Motor neuron (in vitro differentiated cells): ENCODE measurements around the gene HEBP2. TPM values are rescaled to one million over a fixed set of nuclear protein-coding genes. Genes with fewer than 3 reads are reported as not detected.

ENCODE experiments used
- ATAC-seq, 8 experiments: fragments of 200-7000 bp; cut with Tn5 transposase; replicated peaks in 6 of 8; 2 replicates each; pipeline ENCODE4 v1.8.0; 2021; ENCODE audit warnings: mild to moderate bottlenecking in 8 of 8, moderate library complexity in 8 of 8
- H3K27ac ChIP-seq, 2 donors: fragments of 250-450 bp; sonication (Bioruptor Pico); 2 replicates each; pipeline ENCODE4 v1.9.0; 2021; ENCODE audit warnings: antibody characterized with exemption in 2 of 2, mild to moderate bottlenecking in 2 of 2, moderate library complexity in 1 of 2
- H3K4me1 ChIP-seq, 2 donors: fragments of 250-450 bp; sonication (Bioruptor Pico); replicated peaks in 1 of 2; 2 replicates each; pipeline ENCODE4 v1.6.1; 2021; ENCODE audit warnings: antibody characterized with exemption in 2 of 2, mild to moderate bottlenecking in 2 of 2, moderate library complexity in 1 of 2
- H3K4me3 ChIP-seq, 5 donors: fragments of 250-450 bp; sonication (Bioruptor Pico); 2 replicates each; pipeline ENCODE4 v1.9.0; 2021; ENCODE audit warnings: antibody characterized with exemption in 5 of 5, mild to moderate bottlenecking in 5 of 5, moderate library complexity in 4 of 5
- WGBS, 10 experiments: fragments of 450-650 bp; shearing (Covaris generic); methylation state at CpG; one replicate each; pipeline ENCODE4 v1.0.0; 2022; 5-methylcytosine and 5-hydroxymethylcytosine counted together
- in situ Hi-C, 9 experiments: fragments of 400-800 bp; cut with MboI; loops; one replicate each; pipeline ENCODE4 v1.15.0; 2021; ENCODE audit warnings: low sequenced_read_pairs in 9 of 9, low pct_unique_long_range_greater_than_20kb in 2 of 9; ENCODE audit not compliant: unreplicated experiment in 9 of 9
- total RNA-seq, 8 experiments: library from RNA; unstranded; fragments of 300-600 nt; gene quantifications; 2 replicates each; pipeline versions ENCODE4 v1.2.3 to v1.2.4, GENCODE V29; 2022

Gene HEBP2
- total RNA-seq, 8 experiments from 2014 or later: 11.8 to 27.9 (median 15.0) TPM

- no peak for ATAC-seq
Measured at GRCh38 chr6:138450445-138450844, 46.4 kb downstream of the HEBP2 start.

GRCh38 chr6:138451043-138451442 is 47.0 kb downstream of the HEBP2 start:
- WGBS, 10 experiments: 93 to 100% (median 100%) methylated on average over 1 to 3 of the region's 3 CpGs; no CpG with 5 or more reads in 2 of the 10 experiments
- ATAC-seq: no peak
- H3K4me1 ChIP-seq: no peaks in the 10 kb centered on the region
- H3K27ac ChIP-seq: no peak overlapping the region
- no peak overlapping the region for H3K4me3 ChIP-seq
- in situ Hi-C loops: no loop called here

More at GRCh38 chr6:138450445-138450844, 46.4 kb downstream of the HEBP2 start:
- Histone ChIP-seq H3K4me1 (no peaks in the 10 kb centered on the region), H3K27ac (no peak overlapping the region), H3K4me3 (no peak overlapping the region)
- in situ Hi-C loops: no loop called here
- 17 to 93% (median 83%) methylated on average over 1 to 3 of the region's 3 CpGs; no CpG with 5 or more reads in 1 of the 10 experiments for WGBS, 10 experiments

- WGBS, 10 experiments: 79 to 100% (median 88%) methylated on average over 1 to 5 of the region's 9 CpGs; no CpG with 5 or more reads in 1 of the 10 experiments
- peak in 1 of 8 experiments; percentile 44 for ATAC-seq
- in situ Hi-C loops: no loop called here
Measured at GRCh38 chr6:138454981-138455706, 51.1 kb downstream of the HEBP2 start.

GRCh38 chr6:138455746-138456400 is 51.9 kb downstream of the HEBP2 start:
- 0 to 95% (median 91%) methylated on average over 1 to 7 of the region's 7 CpGs; no CpG with 5 or more reads in 1 of the 10 experiments for WGBS, 10 experiments
- in situ Hi-C loops: no loop called here

More at GRCh38 chr6:138454981-138455706, 51.1 kb downstream of the HEBP2 start:
- no peak overlapping the region for H3K27ac ChIP-seq
- no peaks in the 10 kb centered on the region for H3K4me1 ChIP-seq
- H3K4me3 ChIP-seq: no peak overlapping the region

DNA sequence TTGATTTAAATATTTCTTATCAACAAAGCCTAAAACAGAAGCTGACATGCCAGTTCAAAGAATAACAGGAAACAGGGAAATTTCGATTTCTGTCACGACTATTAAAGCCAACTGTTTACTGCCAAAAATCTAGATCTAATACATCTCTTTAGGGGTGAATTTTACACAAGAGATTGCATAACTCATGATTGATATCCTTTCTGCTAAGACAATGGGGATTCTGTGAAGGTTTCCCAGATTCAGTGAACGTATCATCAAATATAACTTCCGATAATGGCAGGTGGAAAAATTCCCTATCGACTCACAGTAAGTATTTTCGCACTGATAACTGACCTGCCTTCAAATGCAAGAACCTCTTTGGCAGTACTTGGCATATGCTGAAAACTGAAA is 52.4 kb downstream of the HEBP2 start:
- no peaks in the 10 kb centered on the region for H3K4me1 ChIP-seq
- no peak for ATAC-seq
- H3K4me3 ChIP-seq: no peak overlapping the region
- 83 to 100% (median 89%) methylated on average over 1 to 6 of the region's 6 CpGs; no CpG with 5 or more reads in 1 of the 10 experiments for WGBS, 10 experiments
- in situ Hi-C loops: no loop called here
- no peak overlapping the region for H3K27ac ChIP-seq

More at GRCh38 chr6:138455746-138456400, 51.9 kb downstream of the HEBP2 start:
- Histone ChIP-seq H3K4me3 (no peak overlapping the region), H3K4me1 (no peaks in the 10 kb centered on the region), H3K27ac (no peak overlapping the region)
- ATAC-seq: peak in 1 of 8 experiments; percentile 20

- Histone ChIP-seq H3K4me1 (no peaks in the 10 kb centered on the region), H3K27ac (no peak overlapping the region), H3K4me3 (no peak overlapping the region)
- in situ Hi-C loops: no loop called here
- no peak for ATAC-seq
- WGBS, 10 experiments: 50 to 100% (median 88%) methylated on average over 1 of the region's 1 CpG; no CpG with 5 or more reads in 5 of the 10 experiments
Measured at GRCh38 chr6:138461647-138462046, 57.6 kb downstream of the HEBP2 start.

- no peaks in the 10 kb centered on the region for H3K4me1 ChIP-seq
- no peak for ATAC-seq
- in situ Hi-C loops: no loop called here
- H3K4me3 ChIP-seq: no peak overlapping the region
- 91 to 100% (median 95%) methylated on average over 3 to 18 of the region's 20 CpGs; no CpG with 5 or more reads in 4 of the 10 experiments for WGBS, 10 experiments
- no peak overlapping the region for H3K27ac ChIP-seq
Measured at GRCh38 chr6:138464085-138464484, 60.1 kb downstream of the HEBP2 start.

DNA sequence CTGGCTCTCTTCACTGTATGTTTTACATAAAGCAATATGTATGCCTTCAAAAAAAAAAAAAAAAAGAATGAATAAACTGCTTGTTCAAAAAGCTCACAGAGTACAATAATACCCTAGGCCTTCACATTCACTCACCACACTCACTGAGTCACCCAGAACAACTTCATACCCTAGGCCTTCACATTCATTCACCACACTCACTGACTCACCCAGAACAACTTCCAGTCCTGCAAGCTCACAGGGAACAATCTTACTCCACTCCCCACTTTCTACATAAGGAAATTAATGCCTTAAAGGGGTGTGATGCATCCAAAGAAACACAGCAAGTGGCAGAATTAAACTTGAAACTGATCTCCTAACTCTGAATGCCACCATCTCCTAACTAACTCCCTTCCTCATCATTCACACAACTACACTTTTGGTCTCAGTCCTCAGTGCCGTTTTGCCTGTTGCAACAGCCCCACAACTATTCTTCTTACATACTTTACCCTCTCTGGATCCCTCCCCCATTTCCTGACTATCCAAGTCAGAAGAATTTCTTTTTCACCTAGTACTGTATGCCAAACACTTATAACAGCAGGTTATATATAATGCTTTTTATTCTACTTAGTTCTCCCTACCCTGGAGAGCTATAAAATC is 61.1 kb downstream of the HEBP2 start:
- no peak overlapping the region for H3K4me3 ChIP-seq
- no peaks in the 10 kb centered on the region for H3K4me1 ChIP-seq
- WGBS, 10 experiments: 29 to 100% (median 71%) methylated on average over 1 of the region's 1 CpG; no CpG with 5 or more reads in 4 of the 10 experiments
- ATAC-seq: peak in 5 of 8 experiments; percentile 44 to 100 (median 88)
- in situ Hi-C loops: no loop called here
- no peak overlapping the region for H3K27ac ChIP-seq

- in situ Hi-C loops: no loop called here
- no peak for ATAC-seq
- Histone ChIP-seq H3K4me3 (no peak overlapping the region), H3K4me1 (no peaks in the 10 kb centered on the region), H3K27ac (no peak overlapping the region)
Measured at GRCh38 chr6:138467901-138468300, 63.9 kb downstream of the HEBP2 start.

- in situ Hi-C loops: no loop called here
- WGBS, 10 experiments: 40 to 100% (median 82%) methylated on average over 1 to 4 of the region's 9 CpGs; no CpG with 5 or more reads in 4 of the 10 experiments
- ATAC-seq: peak in 2 of 8 experiments; percentile 16 to 70
- no peaks in the 10 kb centered on the region for H3K4me1 ChIP-seq
- H3K27ac ChIP-seq: no peak overlapping the region
- no peak overlapping the region for H3K4me3 ChIP-seq
Measured at GRCh38 chr6:138468320-138469015, 64.4 kb downstream of the HEBP2 start.
